NT2/D1 (cell line): ENCODE data around the gene SLC41A3.

Experiments
- DNase-seq: peaks from one replicate; pipeline ENCODE4 v3.0.0-alpha.2; 2011; ENCODE audit warnings: low read depth, low spot score
- H3K27me3 ChIP-seq: 2 replicates; pipeline ENCODE4 v1.6.0; 2011; ENCODE audit warnings: mild to moderate bottlenecking; ENCODE audit not compliant: insufficient read length, insufficient read depth
- H3K36me3 ChIP-seq: 2 replicates; pipeline ENCODE4 v1.6.1; 2011; ENCODE audit warnings: mild to moderate bottlenecking, low read length, mixed read lengths; ENCODE audit not compliant: insufficient read depth, insufficient read length
- H3K4me1 ChIP-seq: 2 replicates; pipeline ENCODE4 v1.5.1; 2011; ENCODE audit not compliant: insufficient read depth, insufficient read length
- H3K4me3 ChIP-seq: 2 replicates; pipeline ENCODE4 v1.5.1; 2011; ENCODE audit warnings: low read depth; ENCODE audit not compliant: insufficient read length
- H3K9ac ChIP-seq: 2 replicates; pipeline ENCODE4 v1.6.0; 2011; ENCODE audit warnings: low read depth; ENCODE audit not compliant: insufficient read length
- H3K9me3 ChIP-seq: 2 replicates; pipeline ENCODE4 v1.5.1; 2011; ENCODE audit warnings: mild to moderate bottlenecking, low read length; ENCODE audit not compliant: insufficient read depth
- SUZ12 ChIP-seq: IDR thresholded peaks from 2 replicates; pipeline ENCODE4 v1.6.1; 2011; ENCODE audit not compliant: insufficient read length, insufficient read depth; ENCODE audit errors: extremely low read depth
- YY1 ChIP-seq: IDR thresholded peaks from 2 replicates; pipeline ENCODE4 v1.6.1; 2011; ENCODE audit not compliant: insufficient read length, insufficient read depth
- ZNF274 ChIP-seq: IDR thresholded peaks from 2 replicates; pipeline ENCODE4 v1.6.1; 2011; ENCODE audit warnings: mild to moderate bottlenecking, low read depth, low read length

Gene SLC41A3

GRCh38 chr3:126033765-126034164, 50.2 kb downstream of the SLC41A3 start:
- DNase-seq, result no peak
- no peak overlapping the region for H3K9ac ChIP-seq
- H3K4me1 ChIP-seq, result peaks cover 9% of the 10 kb centered on the region
- no peak overlapping the region for H3K4me3 ChIP-seq
- no peaks in the 10 kb centered on the region for H3K27me3 ChIP-seq
- H3K36me3 ChIP-seq, result peaks cover 16% of the 10 kb centered on the region
- TF ChIP-seq ZNF274 (no peak), YY1 (no peak), SUZ12 (no peak)
- peaks cover 29% of the 10 kb centered on the region for H3K9me3 ChIP-seq

GRCh38 chr3:126033051-126033745, 50.7 kb downstream of the SLC41A3 start:
- Histone ChIP-seq H3K27me3 (no peaks in the 10 kb centered on the region), H3K4me1 (peaks cover 9% of the 10 kb centered on the region), H3K4me3 (no peak overlapping the region), H3K9me3 (peaks cover 29% of the 10 kb centered on the region), H3K9ac (no peak overlapping the region), H3K36me3 (peaks cover 21% of the 10 kb centered on the region)
- no peak for DNase-seq
- TF ChIP-seq SUZ12, result no peak
- no peak for TF ChIP-seq YY1
- TF ChIP-seq ZNF274, result no peak

- H3K4me3 ChIP-seq, result no peak overlapping the region
- H3K27me3 ChIP-seq, result no peaks in the 10 kb centered on the region
- TF ChIP-seq ZNF274 (no peak), SUZ12 (no peak), YY1 (no peak)
- peaks cover 9% of the 10 kb centered on the region for H3K4me1 ChIP-seq
- H3K36me3 ChIP-seq, result peaks cover 21% of the 10 kb centered on the region
- DNase-seq, result no peak
- no peak overlapping the region for H3K9ac ChIP-seq
- H3K9me3 ChIP-seq, result peaks cover 29% of the 10 kb centered on the region
Measured at GRCh38 chr3:126031981-126032471, 51.9 kb downstream of the SLC41A3 start.

- Histone ChIP-seq H3K4me3 (no peak overlapping the region), H3K9me3 (peaks cover 28% of the 10 kb centered on the region), H3K9ac (no peak overlapping the region), H3K36me3 (peaks cover 22% of the 10 kb centered on the region), H3K4me1 (peaks cover 9% of the 10 kb centered on the region), H3K27me3 (no peaks in the 10 kb centered on the region)
- DNase-seq, result no peak
- no peak for TF ChIP-seq YY1
- no peak for TF ChIP-seq SUZ12
- no peak for TF ChIP-seq ZNF274
Measured at GRCh38 chr3:126030455-126030854, 53.5 kb downstream of the SLC41A3 start.

GRCh38 chr3:126029241-126029640, 54.7 kb downstream of the SLC41A3 start:
- Histone ChIP-seq H3K9me3 (peaks cover 28% of the 10 kb centered on the region), H3K27me3 (no peaks in the 10 kb centered on the region), H3K4me3 (no peak overlapping the region), H3K9ac (no peak overlapping the region), H3K36me3 (peaks cover 30% of the 10 kb centered on the region), H3K4me1 (peaks cover 9% of the 10 kb centered on the region)
- DNase-seq, result no peak
- no peak for TF ChIP-seq SUZ12
- no peak for TF ChIP-seq ZNF274
- no peak for TF ChIP-seq YY1

GRCh38 chr3:126028096-126028495, 55.8 kb downstream of the SLC41A3 start:
- no peak overlapping the region for H3K9ac ChIP-seq
- H3K36me3 ChIP-seq, result peaks cover 28% of the 10 kb centered on the region
- no peak for DNase-seq
- H3K4me1 ChIP-seq, result peaks cover 9% of the 10 kb centered on the region
- H3K4me3 ChIP-seq, result no peak overlapping the region
- peaks cover 28% of the 10 kb centered on the region for H3K9me3 ChIP-seq
- no peaks in the 10 kb centered on the region for H3K27me3 ChIP-seq
- TF ChIP-seq YY1 (no peak), SUZ12 (no peak), ZNF274 (no peak)

GRCh38 chr3:126026761-126027160, 57.2 kb downstream of the SLC41A3 start:
- TF ChIP-seq YY1 (no peak), SUZ12 (no peak), ZNF274 (no peak)
- Histone ChIP-seq H3K27me3 (no peaks in the 10 kb centered on the region), H3K36me3 (peaks cover 30% of the 10 kb centered on the region), H3K9ac (no peak overlapping the region), H3K4me1 (peaks cover 2% of the 10 kb centered on the region), H3K4me3 (no peak overlapping the region), H3K9me3 (peaks cover 28% of the 10 kb centered on the region)
- no peak for DNase-seq

GRCh38 chr3:126026277-126026751, 57.6 kb downstream of the SLC41A3 start:
- no peak overlapping the region for H3K9ac ChIP-seq
- no peak for DNase-seq
- peaks cover 28% of the 10 kb centered on the region for H3K9me3 ChIP-seq
- peaks cover 30% of the 10 kb centered on the region for H3K36me3 ChIP-seq
- no peaks in the 10 kb centered on the region for H3K4me1 ChIP-seq
- no peak overlapping the region for H3K4me3 ChIP-seq
- TF ChIP-seq SUZ12, result no peak
- TF ChIP-seq YY1, result no peak
- no peak for TF ChIP-seq ZNF274
- H3K27me3 ChIP-seq, result no peaks in the 10 kb centered on the region
